GM20431 (cell line): ENCODE measurements around the gene PPP1R9A.

Experiments used
- in situ Hi-C: fragments of 300-500 bp; cut with MseI, MboI; formaldehyde crosslinking; loops from one replicate; pipeline ENCODE4 v1.15.0; 2020; ENCODE audit warnings: low sequenced_read_pairs; ENCODE audit not compliant: unreplicated experiment

The PPP1R9A gene

GRCh38 chr7:94908323-94909178, 1.2 kb downstream of the PPP1R9A start:
- in situ Hi-C loops = no loop called here

DNA sequence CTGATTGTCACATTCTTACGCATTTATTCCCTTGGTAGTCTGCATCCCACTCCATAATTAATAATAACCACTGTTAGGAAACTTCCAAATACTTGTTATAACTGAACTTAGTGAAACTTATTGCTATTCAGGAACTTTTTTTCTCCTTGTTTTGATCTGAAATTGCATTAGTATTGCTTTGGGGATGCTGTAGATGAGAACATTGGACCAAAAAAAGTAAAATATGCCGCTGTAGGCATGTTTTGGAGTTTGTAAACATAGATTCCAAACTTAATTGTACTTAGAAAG, 1.7 kb downstream of the PPP1R9A start:
- in situ Hi-C loops = no loop called here

DNA sequence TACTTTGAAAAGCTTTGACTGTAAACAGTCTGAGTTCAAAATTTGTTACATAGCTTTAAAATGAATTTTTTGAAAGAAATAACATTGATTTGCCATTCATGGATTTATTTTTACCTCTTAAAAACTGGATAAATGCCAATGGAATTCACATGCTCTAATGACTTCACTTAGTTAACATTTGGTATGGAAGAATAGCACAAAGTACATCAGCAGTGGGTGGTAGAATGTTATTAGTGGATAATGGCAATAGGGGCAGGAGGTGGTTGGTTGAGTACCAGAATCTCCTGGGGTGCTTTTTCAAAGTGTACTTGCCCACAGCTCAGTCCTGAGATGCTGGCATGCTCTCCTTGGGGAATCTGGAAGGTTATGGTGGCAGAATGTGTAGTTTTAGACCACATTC, 4.7 kb downstream of the PPP1R9A start:
- in situ Hi-C loops = no loop called here

GRCh38 chr7:94913391-94913790, 6.0 kb downstream of the PPP1R9A start:
- in situ Hi-C loops = no loop called here

GRCh38 chr7:94921911-94922310, 14.5 kb downstream of the PPP1R9A start:
- in situ Hi-C loops = no loop called here

DNA sequence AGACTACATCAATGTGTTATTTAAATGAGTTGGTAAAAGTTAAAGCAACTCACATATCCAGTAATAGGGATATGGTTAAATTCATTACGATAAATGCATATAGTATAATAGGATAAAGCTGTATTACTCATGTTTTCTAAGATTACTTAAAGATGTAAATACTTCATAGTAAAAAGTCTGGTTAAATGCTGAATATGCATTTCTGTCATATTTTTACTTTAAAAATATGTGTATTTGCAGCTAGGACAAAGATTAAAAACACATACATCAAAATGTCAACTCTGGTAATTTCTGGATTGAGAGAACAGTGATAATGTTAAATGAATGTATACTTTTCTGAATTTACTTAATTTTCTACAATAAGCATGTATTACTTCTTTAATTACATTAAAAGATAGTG, 15.1 kb downstream of the PPP1R9A start:
- in situ Hi-C loops = no loop called here

GRCh38 chr7:94923412-94923811, 16.0 kb downstream of the PPP1R9A start:
- in situ Hi-C loops = no loop called here

GRCh38 chr7:94928168-94928707, 20.8 kb downstream of the PPP1R9A start:
- in situ Hi-C loops = no loop called here

DNA sequence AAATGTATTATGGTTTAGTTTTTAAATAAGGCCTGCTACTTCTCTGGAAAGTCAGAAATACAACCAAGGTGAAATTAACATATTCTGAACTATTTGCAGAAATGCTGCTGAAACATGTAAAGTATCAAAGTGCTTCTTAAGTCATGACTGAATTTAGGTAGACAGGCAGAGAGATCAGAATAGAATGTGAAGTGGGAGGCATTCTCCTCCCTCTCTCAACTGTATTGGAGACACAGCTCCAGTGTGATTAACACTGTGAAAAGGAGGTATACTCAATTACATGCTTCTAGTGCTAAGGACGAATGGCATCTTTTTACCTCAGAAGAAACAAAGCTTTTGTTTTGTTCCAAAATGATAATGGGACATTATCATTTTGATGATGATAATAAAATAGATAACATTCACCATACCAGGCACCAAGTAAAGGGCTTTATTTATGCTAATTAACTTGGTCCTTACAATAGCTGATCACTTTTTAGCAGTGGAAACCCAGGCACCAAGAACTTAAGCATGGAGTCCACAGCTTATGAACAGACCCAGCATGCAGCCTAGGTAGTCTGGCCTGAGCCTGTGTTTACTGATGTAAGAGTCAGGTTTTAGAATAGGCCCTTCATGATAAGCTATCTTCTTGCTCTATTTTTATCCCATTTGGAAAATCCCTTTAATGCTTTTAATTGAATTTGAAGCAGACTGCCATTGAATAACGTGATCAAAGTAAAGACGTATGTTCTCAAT, 26.0 kb downstream of the PPP1R9A start:
- in situ Hi-C loops = no loop called here

DNA sequence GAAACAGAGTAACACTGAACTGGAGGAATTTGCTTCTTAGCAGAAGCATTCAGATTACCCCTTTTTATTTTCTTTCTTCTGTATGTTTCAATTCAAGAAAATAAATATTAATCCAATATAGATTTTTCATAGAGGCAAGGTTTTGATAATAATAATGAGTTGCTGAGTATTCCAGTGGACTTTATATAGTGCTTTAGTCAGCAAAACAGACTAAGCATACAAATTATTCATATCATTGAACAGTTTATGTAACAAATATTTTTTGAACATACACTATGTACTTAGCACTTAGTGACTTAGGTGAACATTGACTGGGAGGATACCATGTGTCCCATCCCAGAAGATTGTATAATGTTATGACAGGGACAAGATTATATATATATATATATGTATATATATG, 32.0 kb downstream of the PPP1R9A start:
- in situ Hi-C loops = no loop called here

DNA sequence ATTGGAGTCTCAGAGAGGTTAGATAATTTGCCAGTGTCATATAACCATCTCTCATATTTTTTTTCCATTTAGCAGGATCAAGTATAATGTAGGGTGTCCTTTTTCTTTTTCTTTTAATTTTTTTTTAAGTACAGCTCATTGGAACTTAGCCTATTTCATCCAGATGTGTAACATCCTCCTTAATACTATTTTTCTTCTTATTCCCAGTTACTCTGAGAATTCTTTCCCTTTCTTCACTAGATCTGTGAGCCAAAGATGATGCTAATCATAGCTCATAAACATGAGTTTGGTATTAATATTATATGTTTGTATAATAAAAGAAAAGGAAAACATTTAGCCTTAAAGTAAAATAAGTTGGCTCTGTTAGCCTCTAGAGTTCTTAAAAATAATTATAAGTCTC, 32.8 kb downstream of the PPP1R9A start:
- in situ Hi-C loops = no loop called here

DNA sequence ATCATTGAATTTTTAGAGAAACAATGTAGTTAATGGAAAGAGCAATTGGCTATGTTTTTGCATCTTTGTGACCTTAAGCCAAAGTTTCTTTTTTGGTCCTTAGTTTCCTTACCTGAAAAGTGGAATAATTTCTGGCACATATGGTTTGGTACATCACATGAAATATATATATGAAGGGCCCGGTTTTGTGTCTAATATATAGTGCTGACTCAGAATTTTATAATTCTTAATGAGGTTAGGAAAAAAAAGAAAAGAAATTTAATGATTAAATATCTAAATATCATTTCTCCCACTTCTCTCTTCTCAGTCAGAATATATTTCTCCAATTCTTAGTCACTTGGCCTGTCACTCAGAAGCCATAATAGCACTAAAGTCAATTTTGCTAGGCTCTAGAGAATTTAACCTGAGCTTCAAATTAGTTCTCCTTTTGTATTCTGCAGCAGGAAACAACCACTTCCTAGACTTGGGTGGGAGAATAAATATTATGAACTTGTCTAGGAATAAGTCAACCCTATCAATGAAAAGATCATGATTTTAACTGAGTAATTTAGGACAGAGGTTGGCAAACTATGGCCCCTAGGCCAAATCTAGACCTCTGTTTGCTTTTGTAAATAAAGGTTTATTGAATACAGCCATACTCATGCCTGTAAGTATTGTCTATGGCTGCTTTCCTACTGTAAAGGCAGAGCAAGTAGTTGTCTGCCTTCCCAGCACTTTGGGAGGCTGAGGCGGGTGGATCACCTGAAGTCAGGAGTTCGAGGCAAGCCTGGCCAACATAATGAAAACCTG, 34.6 kb downstream of the PPP1R9A start:
- in situ Hi-C loops = no loop called here

DNA sequence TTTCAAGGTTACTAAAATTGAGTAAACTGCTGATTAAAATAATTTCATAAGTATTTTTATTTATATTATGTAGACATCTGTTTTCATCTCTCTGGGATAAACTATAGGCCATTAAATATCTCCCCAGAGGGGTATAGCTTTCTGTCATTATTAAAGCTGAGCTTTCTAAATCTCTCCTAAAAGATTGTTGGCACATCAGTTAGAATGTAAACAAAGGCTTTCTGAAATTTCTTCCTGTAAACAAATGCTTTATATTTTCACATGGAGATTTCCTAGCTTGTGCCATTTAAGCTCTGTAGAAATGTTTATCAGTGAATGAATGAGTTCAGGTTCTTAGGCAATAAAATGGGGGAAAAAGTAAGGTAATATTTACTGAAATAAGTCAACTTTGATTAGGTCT, 35.7 kb downstream of the PPP1R9A start:
- in situ Hi-C loops = no loop called here

GRCh38 chr7:94949532-94949931, 42.1 kb downstream of the PPP1R9A start:
- in situ Hi-C loops = no loop called here

GRCh38 chr7:94955807-94956206, 48.4 kb downstream of the PPP1R9A start:
- in situ Hi-C loops = no loop called here

DNA sequence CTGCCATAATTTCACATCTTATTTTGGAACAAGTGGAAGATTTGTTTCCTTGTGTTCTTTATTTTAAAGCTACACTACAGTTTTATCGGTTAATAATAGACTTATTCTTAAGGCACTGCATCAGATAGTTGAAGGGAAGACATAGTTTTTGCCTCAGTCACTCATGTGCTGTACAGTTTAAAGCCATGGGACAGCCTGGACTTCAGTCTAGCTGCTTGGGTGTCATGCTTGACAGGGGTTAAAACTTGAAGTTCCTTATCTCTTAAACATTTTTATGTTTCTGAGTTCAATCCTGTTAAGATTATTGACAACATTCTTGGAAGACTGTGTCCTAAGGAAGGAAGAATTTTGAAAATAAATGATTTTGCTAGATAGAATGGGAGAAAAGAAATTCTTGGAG, 49.7 kb downstream of the PPP1R9A start:
- in situ Hi-C loops = no loop called here

DNA sequence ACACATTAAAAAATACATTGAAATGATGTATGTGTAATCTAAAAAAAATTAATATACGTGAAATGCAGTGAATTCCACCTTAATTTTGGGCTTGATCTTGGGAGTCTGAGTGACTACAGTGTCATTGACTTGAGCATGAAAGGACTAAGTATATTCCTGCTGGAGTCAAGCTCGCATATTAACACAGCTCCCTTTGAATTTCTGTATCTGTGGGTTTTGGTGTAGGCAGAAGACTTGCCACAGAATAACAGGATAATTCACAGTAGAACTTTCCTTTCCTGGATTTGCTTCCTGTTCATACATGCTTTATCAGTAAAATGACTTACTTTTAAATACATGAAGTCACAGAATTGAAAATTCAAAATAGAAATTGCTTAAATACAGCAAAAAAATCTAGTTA, 55.3 kb downstream of the PPP1R9A start:
- in situ Hi-C loops = no loop called here

DNA sequence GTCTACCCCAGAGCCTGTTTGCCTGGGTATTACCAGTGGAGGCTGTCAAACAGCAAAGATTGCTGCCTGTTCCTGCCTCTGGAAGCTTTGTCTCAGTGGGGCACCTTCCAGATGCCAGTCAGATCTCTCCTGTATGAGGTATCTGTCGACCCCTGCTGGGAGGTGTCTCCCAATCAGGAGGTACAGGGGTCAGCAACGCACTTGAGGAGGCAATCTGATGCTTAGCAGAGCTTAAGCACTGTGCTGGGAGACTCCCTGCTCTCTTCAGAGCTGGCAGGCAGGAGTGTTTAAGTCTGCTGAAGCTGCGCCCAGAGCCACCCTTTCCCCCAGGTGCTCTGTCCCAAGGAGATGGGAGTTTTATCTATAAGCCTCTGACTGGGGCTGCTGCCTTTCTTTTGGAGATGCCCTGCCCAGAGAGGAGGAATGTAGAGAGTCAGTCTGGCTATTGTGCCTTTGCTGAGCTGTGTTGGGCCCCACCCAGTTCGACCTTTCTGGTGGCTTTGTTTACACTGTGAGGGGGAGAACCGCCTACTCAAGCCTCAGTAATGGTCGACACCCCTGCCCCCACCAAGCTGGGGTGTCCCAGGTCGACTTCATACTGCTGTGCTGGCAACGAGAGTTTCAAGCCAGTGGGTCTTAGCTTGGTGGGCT, 62.2 kb downstream of the PPP1R9A start:
- in situ Hi-C loops = no loop called here

DNA sequence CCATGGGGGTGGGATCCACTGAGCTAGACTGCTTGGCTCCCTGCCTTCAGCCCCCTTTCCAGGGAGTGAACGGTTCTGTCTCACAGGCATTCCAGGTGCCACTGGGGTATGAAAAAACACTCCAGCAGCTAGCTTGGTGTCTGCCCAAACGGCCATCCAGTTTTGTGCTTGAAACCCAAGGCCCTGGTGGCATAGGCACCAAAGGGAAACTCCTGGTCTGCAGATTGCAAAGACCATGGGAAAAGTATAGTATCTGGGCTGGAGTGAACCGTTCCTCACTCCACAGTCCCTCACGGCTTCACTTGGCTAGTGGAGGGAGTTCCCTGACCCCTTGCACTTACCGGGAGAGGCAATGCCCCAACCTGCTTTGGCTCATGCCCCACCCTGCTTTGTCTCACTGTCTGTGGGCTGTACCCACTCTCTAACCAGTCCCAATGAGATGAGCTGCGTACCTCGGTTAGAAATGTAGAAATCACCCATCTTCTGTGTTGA, 62.7 kb downstream of the PPP1R9A start:
- in situ Hi-C loops = no loop called here
